Measurements from ENCODE around the gene CABP2.

Gene CABP2

DNA sequence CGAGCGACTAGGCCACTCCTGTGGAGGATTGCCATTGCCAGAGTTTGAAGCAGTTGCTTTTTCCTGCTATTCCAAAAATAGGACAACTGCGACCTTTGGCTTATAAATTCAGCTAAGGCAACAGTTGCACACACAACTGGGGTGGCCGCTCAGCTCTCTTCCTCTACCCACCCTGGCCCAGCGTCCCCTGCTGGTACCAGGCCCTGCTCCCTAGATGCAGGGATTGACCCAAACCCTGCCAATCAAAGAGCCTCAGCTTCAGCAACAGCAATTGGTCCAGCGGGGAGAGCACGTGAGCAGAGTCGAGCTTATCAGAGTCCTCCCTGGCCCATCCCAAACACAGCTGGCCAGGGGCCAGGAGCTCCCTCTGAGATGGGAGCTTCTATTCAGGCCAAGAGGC is 22.0 kb upstream of the CABP2 start:
- no peak for ATAC-seq
- Mint-ChIP-seq H3K9me3 (peaks cover 2% of the 10 kb centered on the region), H3K27ac (no peak overlapping the region), H3K27me3 (peaks cover 17% of the 10 kb centered on the region), H3K4me1 (no peaks in the 10 kb centered on the region), H3K4me3 (no peak overlapping the region), H3K36me3 (no peaks in the 10 kb centered on the region)

DNA sequence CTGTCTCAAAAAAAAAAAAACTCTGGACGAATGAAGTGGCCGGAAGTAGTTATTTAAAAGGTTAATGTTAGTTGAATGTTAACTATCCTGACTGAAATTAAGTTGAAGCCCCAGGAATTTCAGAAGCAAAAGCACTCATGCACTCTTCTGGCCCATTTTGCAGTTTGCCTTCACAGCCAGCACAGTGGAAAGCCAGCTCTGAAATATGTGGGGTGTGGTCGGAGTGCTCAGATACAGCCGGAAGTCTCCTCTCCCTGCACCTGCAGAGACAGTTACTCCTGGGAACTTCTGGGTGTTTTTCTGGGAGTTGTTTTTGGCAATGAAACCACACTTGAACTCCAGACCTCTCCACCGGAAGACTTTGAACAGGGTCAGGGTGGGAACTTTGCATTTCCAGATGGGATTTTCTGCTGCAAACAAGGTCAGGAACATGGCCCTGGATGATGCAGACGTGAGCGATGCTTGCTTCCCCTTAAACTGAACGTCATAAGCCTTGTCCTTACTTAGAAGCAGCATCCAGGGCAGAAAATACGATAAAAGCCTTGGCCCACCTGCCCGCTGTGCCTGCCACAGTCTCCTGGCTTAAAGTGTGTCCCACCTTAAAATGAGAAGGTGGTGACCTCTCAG is 21.5 kb upstream of the CABP2 start:
- Mint-ChIP-seq H3K27me3 (peaks cover 12% of the 10 kb centered on the region), H3K36me3 (no peaks in the 10 kb centered on the region), H3K9me3 (no peaks in the 10 kb centered on the region), H3K27ac (no peak overlapping the region), H3K4me1 (no peaks in the 10 kb centered on the region), H3K4me3 (no peak overlapping the region)
- ATAC-seq: no peak

DNA sequence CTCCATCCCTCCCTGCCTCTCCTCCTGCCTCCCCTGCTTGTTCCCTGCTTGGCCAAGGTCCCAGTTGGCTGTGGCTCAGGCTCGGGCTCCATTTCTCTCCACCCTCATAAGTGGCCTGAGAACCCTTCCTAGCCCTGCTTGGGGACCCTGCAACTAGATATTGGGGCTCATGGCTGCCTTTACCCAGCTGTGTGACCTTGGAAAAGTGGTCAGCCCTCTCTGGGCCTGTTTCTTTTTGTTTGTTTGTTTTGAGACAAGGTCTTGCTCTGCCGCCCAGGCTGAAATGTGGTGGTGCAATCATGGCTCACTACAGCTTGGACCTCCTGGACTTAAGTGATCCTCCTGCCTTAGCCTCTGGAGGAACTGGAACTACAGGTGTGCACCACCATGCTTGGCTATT is 20.3 kb upstream of the CABP2 start:
- Mint-ChIP-seq H3K27me3 (peaks cover 14% of the 10 kb centered on the region), H3K4me3 (no peak overlapping the region)

DNA sequence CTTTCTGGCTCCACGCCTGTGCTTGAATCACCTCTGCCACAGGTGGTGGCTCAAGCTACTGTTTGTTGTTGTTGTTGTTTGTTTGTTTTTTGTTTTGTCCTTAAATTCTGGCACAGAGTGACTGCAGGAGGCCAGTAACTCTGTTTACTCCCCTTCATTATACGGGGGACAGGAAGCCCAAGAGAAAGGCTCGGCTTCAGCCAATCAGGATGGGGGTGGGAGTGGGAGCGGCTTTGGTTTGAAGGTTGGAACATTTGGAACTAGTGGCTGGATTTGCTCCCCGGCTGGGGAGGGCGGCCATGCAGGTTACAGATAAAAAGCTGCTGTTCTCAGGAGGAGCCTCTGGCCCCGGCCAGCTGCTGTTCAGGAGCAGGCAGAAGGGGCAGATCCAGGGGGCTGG is 19.7 kb upstream of the CABP2 start:
- Mint-ChIP-seq H3K27me3 (peaks cover 20% of the 10 kb centered on the region), H3K9me3 (no peaks in the 10 kb centered on the region), H3K4me1 (no peaks in the 10 kb centered on the region), H3K27ac (no peak overlapping the region), H3K4me3 (no peak overlapping the region), H3K36me3 (no peaks in the 10 kb centered on the region)
- no peak for ATAC-seq

More for the DNA sequence above, 20.3 kb upstream of the CABP2 start:
- Mint-ChIP-seq H3K27ac (no peak overlapping the region), H3K36me3 (no peaks in the 10 kb centered on the region), H3K9me3 (no peaks in the 10 kb centered on the region), H3K4me1 (no peaks in the 10 kb centered on the region)
- ATAC-seq: no peak

DNA sequence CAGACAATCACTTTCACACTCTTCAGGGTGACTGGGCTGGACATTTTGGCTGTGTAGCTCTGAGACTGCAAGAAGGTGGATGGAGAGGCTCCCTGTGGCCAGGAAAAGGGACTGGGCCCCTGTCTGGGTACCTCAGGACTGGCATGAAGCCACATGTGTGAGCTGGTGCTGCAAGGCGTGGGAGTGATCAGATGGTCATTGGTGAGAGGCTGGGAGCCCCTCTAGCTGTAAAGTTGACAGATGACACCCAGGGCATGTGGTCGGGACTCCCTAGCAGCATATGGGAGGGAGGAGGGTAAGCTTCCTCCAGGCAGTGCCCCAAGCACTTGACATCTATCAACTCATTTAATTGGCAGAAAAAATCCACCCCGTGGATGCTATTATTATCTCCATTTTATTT is 18.9 kb upstream of the CABP2 start:
- peaks cover 20% of the 10 kb centered on the region for H3K27me3 Mint-ChIP-seq
- H3K4me3 Mint-ChIP-seq: no peak overlapping the region
- ATAC-seq: no peak
- H3K9me3 Mint-ChIP-seq: no peaks in the 10 kb centered on the region
- H3K36me3 Mint-ChIP-seq: no peaks in the 10 kb centered on the region
- H3K27ac Mint-ChIP-seq: no peak overlapping the region
- H3K4me1 Mint-ChIP-seq: no peaks in the 10 kb centered on the region

DNA sequence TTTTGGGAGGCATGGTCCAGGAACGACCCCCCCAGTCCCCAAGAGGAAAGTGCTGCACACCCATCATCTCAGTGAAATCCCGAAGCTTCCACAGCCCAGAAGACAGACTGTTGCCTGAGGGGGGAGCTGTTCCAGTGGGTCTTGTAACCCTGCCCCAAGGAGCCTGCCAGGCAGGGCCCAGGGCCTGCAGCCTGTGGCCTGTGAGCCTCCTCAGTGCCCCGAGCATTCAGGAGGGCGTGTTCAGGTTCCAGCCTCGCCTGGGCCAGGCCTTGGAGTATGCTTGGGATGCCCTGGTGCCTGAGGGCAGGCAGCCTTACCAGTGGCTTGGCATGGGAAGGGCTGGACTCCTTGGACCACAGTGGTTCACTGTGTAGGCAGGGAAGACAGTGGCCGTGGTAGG is 18.0 kb upstream of the CABP2 start:
- no peak overlapping the region for H3K4me3 Mint-ChIP-seq
- no peaks in the 10 kb centered on the region for H3K4me1 Mint-ChIP-seq
- H3K9me3 Mint-ChIP-seq: no peaks in the 10 kb centered on the region
- H3K36me3 Mint-ChIP-seq: no peaks in the 10 kb centered on the region
- no peak for ATAC-seq
- H3K27ac Mint-ChIP-seq: no peak overlapping the region
- H3K27me3 Mint-ChIP-seq: peaks cover 20% of the 10 kb centered on the region

DNA sequence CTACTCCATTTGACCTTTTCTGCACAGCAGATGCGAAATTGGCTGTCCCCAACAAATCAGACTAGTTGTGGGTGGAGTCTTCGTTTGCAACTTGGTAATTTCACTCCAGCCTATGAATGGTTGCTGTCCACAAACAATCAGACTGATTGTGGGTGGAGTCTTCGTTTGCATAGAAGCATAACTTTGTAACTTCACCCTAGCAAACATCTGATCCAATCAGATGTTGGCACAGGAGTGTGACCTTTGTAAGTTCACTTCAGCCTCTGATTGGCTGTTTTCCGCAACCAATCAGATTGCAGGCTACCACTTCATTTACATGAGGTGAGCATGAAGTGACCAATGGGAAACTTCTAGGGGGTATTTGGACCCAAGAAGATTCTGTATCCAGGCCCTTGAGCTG is 16.3 kb upstream of the CABP2 start:
- Mint-ChIP-seq H3K27me3 (peaks cover 12% of the 10 kb centered on the region), H3K4me3 (no peak overlapping the region), H3K9me3 (peaks cover 1% of the 10 kb centered on the region), H3K36me3 (no peaks in the 10 kb centered on the region), H3K27ac (no peak overlapping the region), H3K4me1 (no peaks in the 10 kb centered on the region)
- ATAC-seq: no peak

DNA sequence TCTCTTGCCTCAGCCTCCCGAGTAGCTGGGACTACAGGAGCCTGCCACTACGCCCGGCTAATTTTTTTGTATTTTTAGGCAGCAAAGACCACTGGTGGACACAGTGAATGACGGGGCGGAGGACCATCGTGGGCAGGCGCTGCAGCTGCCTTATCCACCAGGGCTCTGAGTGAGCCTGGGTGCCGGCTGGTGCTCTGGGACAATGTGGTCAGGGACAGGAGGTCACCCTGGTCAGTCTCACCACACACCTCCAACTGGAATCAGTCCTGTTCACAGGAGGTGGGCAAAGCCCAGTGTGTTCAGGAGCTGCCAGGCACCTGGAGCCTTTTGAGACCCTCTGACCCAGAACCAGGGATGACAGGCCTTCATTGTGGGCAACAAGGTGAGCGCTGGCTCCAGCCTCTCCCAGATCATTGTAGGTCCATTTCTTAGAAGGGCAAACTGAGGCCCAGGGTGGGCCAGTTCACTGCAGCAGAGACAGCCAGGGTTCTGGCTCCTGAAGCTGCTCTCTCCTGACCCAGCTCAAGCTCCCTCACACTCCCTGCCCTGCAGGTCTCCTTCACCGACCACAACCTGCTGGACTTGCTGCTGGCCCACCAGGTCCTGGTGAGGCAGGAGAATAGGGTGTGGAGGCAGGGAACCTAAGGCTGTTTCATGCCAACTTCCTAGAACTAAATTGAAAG is 15.7 kb upstream of the CABP2 start:
- no peak overlapping the region for H3K4me3 Mint-ChIP-seq
- ATAC-seq: no peak
- no peak overlapping the region for H3K27ac Mint-ChIP-seq
- no peaks in the 10 kb centered on the region for H3K36me3 Mint-ChIP-seq
- H3K9me3 Mint-ChIP-seq: peaks cover 5% of the 10 kb centered on the region
- H3K4me1 Mint-ChIP-seq: no peaks in the 10 kb centered on the region
- H3K27me3 Mint-ChIP-seq: peaks cover 18% of the 10 kb centered on the region

DNA sequence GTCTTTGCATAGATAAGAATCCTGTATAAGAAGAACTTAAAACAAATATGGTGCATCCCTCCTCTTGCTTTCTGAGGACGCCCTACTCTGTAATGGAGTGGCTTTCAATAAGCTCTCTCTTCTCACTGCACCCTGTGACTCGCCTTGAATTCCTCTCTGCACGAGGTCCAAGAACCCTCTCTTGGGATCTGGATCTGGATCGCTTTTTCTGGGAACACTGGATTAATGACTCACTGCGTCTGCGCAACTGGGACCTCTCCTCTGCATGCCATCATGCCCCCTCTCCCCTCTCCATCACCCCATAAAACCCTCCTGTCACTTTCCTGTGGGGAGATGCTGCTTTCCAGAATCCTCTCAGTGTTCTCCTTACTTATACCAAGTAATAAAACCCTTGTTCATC is 15.1 kb upstream of the CABP2 start:
- Mint-ChIP-seq H3K27me3 (peaks cover 23% of the 10 kb centered on the region), H3K36me3 (no peaks in the 10 kb centered on the region), H3K27ac (no peak overlapping the region), H3K4me1 (no peaks in the 10 kb centered on the region), H3K4me3 (no peak overlapping the region), H3K9me3 (peaks cover 9% of the 10 kb centered on the region)
- no peak for ATAC-seq

DNA sequence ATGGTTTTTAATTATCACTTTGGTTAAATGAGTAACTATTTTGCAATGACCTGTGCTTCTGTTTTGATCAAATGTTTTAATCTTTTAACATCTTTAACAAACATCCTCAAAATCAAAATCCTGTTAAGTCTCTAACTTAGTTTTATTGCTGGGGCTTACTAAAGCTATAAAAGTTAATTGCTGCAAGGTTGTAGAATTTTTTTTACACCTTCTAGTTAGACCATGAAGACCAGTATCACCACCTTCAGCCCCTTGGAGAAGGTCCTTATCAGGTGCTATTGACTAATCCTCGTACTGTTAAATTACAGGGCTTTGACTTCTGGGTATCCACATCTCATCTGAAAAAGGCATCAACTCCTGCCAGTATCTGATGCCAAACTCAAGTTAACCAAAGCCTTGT is 12.3 kb upstream of the CABP2 start:
- ATAC-seq: no peak
- H3K27me3 Mint-ChIP-seq: peaks cover 23% of the 10 kb centered on the region
- no peak overlapping the region for H3K4me3 Mint-ChIP-seq
- no peaks in the 10 kb centered on the region for H3K36me3 Mint-ChIP-seq
- H3K9me3 Mint-ChIP-seq: peaks cover 13% of the 10 kb centered on the region
- no peak overlapping the region for H3K27ac Mint-ChIP-seq
- no peaks in the 10 kb centered on the region for H3K4me1 Mint-ChIP-seq

DNA sequence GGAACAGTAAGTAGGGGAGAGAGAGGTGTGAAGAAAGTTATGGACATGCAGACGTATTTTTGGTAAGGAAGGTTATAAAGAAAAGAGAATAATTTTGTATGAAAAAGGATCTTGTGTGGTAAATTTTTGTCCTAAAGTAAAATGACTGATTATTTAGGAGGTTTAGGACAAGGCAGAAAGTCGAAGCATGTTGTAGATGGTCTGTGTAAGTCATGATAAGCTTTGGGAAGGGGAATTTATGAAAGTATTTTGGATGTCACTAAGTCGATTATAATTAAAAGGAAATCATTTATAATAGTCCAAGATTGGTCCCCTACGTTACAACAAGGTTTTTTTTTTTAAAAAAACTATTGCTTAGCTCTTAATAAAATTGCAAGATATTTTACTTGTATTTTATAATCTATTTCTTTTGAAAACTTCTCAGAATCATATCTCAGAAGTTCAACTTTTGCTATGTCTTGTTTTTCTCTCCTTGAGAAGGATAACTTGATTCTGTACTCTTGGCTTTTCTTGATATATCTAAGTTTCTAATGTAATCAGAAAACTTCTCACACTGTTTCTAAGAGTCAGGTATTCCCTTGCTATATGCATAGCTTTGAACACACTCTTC is 10.9 kb upstream of the CABP2 start:
- Mint-ChIP-seq H3K4me3 (no peak overlapping the region), H3K27ac (no peak overlapping the region), H3K4me1 (no peaks in the 10 kb centered on the region), H3K27me3 (peaks cover 29% of the 10 kb centered on the region), H3K36me3 (no peaks in the 10 kb centered on the region), H3K9me3 (peaks cover 13% of the 10 kb centered on the region)
- ATAC-seq: no peak

DNA sequence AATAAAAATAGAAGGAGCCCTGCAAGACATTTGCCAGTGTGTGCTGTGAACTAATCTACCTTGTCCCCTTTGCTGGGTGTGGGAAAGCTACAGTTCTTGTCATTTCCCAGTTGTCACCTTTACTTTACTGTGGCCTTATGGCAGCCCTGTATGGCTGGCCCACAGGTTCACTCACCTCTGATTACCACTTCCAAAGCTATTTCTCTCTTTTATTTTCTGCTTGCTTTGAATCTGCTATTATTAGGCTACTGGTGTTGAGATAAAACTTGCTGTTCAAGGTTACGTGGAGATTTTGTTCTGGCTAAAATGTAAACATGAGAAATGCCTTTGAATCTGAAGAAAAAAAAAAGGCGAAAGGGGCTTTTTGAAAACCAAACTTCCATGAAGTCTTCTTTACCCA is 9.6 kb upstream of the CABP2 start:
- Mint-ChIP-seq H3K27me3 (peaks cover 31% of the 10 kb centered on the region), H3K27ac (no peak overlapping the region), H3K4me3 (no peak overlapping the region), H3K9me3 (peaks cover 13% of the 10 kb centered on the region), H3K4me1 (no peaks in the 10 kb centered on the region), H3K36me3 (no peaks in the 10 kb centered on the region)
- ATAC-seq: no peak

DNA sequence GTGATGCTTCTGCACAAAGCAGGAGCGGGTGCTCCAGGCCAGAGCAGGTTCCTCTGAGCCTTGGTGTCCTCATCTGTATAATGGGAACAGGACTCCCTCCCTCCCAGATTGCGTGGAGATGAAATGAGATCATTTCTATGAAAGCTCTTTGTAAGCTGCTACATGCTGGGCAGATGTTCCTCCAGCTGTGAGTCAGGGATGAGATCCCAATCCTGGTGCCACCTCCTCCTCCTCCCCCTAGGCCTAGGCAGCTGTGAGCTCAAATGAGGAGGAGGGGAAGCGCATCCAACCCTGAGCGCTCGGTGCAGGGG is 7.0 kb upstream of the CABP2 start:
- H3K27ac Mint-ChIP-seq: no peak overlapping the region
- no peaks in the 10 kb centered on the region for H3K4me1 Mint-ChIP-seq
- peaks cover 54% of the 10 kb centered on the region for H3K27me3 Mint-ChIP-seq
- H3K36me3 Mint-ChIP-seq: no peaks in the 10 kb centered on the region
- no peak overlapping the region for H3K4me3 Mint-ChIP-seq
- peaks cover 18% of the 10 kb centered on the region for H3K9me3 Mint-ChIP-seq
- no peak for ATAC-seq

DNA sequence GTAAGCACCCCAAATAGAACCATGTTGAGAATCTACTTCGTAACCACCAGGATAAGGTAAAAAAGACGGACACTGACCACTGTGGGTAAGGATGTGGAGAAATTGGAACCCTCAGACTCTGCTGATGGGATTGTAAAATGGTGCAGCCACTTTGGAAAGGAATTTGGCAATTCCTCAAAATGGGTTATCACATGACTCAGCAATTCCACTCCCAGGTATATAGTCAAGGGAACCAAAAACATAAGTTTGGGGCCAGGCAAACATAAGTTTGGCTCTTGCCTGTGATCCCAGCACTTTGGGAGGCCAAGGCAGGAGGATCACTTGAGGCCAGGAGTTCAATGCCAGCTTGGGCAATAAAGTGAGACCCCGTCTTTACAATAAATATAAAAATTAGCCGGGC is 5.1 kb upstream of the CABP2 start:
- ATAC-seq: no peak
- no peak overlapping the region for H3K4me3 Mint-ChIP-seq
- H3K9me3 Mint-ChIP-seq: peaks cover 9% of the 10 kb centered on the region
- no peaks in the 10 kb centered on the region for H3K4me1 Mint-ChIP-seq
- H3K27ac Mint-ChIP-seq: no peak overlapping the region
- H3K36me3 Mint-ChIP-seq: no peaks in the 10 kb centered on the region
- peaks cover 54% of the 10 kb centered on the region for H3K27me3 Mint-ChIP-seq

DNA sequence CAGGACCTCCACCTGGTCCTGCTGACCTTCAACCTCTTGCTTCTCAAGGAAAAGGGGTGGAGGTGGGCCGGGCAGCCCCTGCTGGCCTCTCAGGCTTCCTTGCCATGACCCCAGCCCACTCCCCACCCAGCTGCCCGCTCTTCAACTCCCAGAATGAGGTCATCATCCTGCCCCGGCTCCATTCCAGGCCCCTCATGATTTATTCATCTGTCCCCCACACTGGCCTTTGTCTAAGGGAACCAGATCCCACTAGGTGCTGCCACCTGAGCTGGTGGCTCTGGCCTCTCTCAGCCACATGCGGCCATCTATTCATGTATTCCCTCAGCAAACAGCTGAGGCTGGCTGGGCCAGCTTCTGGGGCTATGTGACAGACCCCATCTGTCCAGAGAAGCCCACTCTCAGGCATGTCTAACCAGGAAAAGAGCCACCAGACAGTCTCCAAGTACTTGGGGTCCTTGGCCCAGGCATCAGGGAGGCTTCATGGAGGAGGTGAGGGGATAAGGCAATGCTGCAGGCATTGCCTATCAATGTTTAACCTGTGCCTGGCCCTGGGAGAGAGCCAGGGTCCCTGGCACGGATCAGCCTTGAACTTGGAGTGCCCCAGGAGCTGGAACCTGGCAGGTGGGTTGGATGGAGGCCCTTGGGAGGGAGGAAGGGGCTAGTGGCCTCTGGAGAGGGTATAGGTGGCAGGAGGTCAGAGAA is 2.2 kb upstream of the CABP2 start:
- H3K4me1 Mint-ChIP-seq: no peaks in the 10 kb centered on the region
- peaks cover 6% of the 10 kb centered on the region for H3K9me3 Mint-ChIP-seq
- no peak overlapping the region for H3K4me3 Mint-ChIP-seq
- H3K27me3 Mint-ChIP-seq: peaks cover 68% of the 10 kb centered on the region
- no peak overlapping the region for H3K27ac Mint-ChIP-seq
- no peak for ATAC-seq
- H3K36me3 Mint-ChIP-seq: peaks cover 5% of the 10 kb centered on the region

DNA sequence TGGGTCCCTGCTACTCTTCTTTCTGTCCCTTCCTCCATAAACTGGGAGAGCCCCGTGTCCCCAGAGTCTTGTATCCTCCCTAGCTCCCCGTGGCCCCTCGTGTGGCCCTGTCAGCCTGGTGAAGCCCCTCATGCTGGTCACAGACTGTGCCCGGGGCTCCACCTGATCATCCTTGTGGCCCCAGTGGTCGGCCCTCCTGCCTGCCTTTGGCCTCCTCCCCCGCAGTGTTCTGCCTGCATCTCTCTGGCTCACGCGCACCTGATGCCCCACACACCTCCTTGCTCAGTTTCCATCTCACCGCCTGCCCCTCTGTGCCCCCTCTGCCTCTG is 1.2 kb upstream of the CABP2 start:
- Mint-ChIP-seq H3K27me3 (peaks cover 65% of the 10 kb centered on the region), H3K36me3 (peaks cover 5% of the 10 kb centered on the region), H3K4me3 (no peak overlapping the region), H3K27ac (no peak overlapping the region), H3K9me3 (peaks cover 6% of the 10 kb centered on the region), H3K4me1 (no peaks in the 10 kb centered on the region)
- ATAC-seq: no peak
